ENCODE data around the gene PBX3.

DNA sequence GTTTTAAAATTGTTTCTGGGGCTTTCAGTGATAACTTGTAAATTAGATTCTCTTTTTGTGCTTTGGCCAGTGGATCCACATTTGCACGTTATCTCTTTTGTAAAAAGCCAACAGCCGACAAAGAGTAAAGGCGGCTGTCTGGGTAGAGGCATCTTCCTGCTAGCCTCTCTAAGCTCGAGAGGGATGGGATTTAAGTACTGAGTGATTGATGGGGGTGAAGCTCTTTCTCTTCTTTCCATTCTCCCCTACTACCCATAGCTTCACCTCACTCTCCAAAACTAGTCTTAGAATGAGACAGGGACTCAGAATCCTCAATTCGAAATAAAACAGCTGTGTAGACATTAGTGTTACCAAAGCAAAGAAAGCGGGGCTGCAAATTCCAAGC is 3.4 kb downstream of the PBX3 start:
- TF ChIP-seq, protein P1, sequence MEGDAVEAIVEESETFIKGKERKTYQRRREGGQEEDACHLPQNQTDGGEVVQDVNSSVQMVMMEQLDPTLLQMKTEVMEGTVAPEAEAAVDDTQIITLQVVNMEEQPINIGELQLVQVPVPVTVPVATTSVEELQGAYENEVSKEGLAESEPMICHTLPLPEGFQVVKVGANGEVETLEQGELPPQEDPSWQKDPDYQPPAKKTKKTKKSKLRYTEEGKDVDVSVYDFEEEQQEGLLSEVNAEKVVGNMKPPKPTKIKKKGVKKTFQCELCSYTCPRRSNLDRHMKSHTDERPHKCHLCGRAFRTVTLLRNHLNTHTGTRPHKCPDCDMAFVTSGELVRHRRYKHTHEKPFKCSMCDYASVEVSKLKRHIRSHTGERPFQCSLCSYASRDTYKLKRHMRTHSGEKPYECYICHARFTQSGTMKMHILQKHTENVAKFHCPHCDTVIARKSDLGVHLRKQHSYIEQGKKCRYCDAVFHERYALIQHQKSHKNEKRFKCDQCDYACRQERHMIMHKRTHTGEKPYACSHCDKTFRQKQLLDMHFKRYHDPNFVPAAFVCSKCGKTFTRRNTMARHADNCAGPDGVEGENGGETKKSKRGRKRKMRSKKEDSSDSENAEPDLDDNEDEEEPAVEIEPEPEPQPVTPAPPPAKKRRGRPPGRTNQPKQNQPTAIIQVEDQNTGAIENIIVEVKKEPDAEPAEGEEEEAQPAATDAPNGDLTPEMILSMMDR (IDR thresholded peaks at IDR 0.05): no peak
- TF ChIP-seq EP300 (IDR thresholded peaks at IDR 0.05): no peak
